Thyroid gland (tissue), 4 donors: Measurements from ENCODE around the gene NKX1-1. TPM values are rescaled to one million over a fixed set of nuclear protein-coding genes. Genes with fewer than 3 reads are reported as not detected.

Experiments used
- DNase-seq, 2 donors: peaks; one replicate each; pipeline ENCODE4 v3.0.0-alpha.2; 2019
- H3K27ac ChIP-seq, 3 donors: fragments of 200-600 bp; sonication (generic); 1 replicate in 2 of 3; 2 replicates in 1 of 3; pipeline ENCODE4 v1.5.1; 2016 to 2019; ENCODE audit warnings: mild to moderate bottlenecking in 1 of 3, moderate library complexity in 1 of 3
- H3K27me3 ChIP-seq: fragments of 200-600 bp; sonication (generic); one replicate; pipeline ENCODE4 v1.5.1; 2019
- H3K36me3 ChIP-seq, 2 donors: fragments of 200-600 bp; sonication (generic); one replicate each; pipeline ENCODE4 v1.5.1; 2016 to 2019
- H3K4me1 ChIP-seq, 2 donors: fragments of 200-600 bp; sonication (generic); one replicate each; pipeline ENCODE4 v1.5.1; 2017 to 2019
- H3K4me3 ChIP-seq, 3 donors: fragments of 200-600 bp; sonication (generic); replicated peaks in 1 of 3; 1 replicate in 2 of 3; 2 replicates in 1 of 3; pipeline ENCODE4 v1.5.1; 2016; ENCODE audit warnings: mild to moderate bottlenecking in 1 of 3
- H3K9me3 ChIP-seq: fragments of 200-600 bp; sonication (generic); one replicate; pipeline ENCODE4 v1.5.1; 2017
- POLR2A ChIP-seq, 2 donors: fragments of 450-650 bp; IDR thresholded peaks; one replicate each; pipeline ENCODE4 v1.6.1; 2017; ENCODE audit warnings: antibody characterized with exemption in 2 of 2, mild to moderate bottlenecking in 2 of 2, moderate library complexity in 1 of 2
- WGBS, 2 donors: methylation state at CpG; one replicate each; pipeline ENCODE4 v1.1.5; 2017; 5-methylcytosine and 5-hydroxymethylcytosine counted together
- intact Hi-C: fragments of 100-400 bp; cut with DNase I; formaldehyde crosslinking; loops from one replicate; pipeline ENCODE4 v1.15.1; 2023
- total RNA-seq, 4 donors: library from RNA; depleted of rRNA; stranded (reverse); fragments of >200 nt; gene quantifications; one replicate each; pipeline ENCODE4 v1.2.3, GENCODE V29; 2016
- TF ChIP-seq, protein P1 (sequence below), 6 experiments: fragments of 200-600 bp in 3 of 6; fragments of 450-650 bp in 3 of 6; sonication (generic) in 3 of 6; IDR thresholded peaks; one replicate each; pipeline ENCODE4 v1.5.1; 2016 to 2019; ENCODE audit warnings: antibody characterized with exemption in 6 of 6, mild to moderate bottlenecking in 2 of 6, inconsistent platforms in 1 of 6, moderate library complexity in 1 of 6

NKX1-1 gene
- total RNA-seq, 4 donors from 2014 or later: not detected

DNA sequence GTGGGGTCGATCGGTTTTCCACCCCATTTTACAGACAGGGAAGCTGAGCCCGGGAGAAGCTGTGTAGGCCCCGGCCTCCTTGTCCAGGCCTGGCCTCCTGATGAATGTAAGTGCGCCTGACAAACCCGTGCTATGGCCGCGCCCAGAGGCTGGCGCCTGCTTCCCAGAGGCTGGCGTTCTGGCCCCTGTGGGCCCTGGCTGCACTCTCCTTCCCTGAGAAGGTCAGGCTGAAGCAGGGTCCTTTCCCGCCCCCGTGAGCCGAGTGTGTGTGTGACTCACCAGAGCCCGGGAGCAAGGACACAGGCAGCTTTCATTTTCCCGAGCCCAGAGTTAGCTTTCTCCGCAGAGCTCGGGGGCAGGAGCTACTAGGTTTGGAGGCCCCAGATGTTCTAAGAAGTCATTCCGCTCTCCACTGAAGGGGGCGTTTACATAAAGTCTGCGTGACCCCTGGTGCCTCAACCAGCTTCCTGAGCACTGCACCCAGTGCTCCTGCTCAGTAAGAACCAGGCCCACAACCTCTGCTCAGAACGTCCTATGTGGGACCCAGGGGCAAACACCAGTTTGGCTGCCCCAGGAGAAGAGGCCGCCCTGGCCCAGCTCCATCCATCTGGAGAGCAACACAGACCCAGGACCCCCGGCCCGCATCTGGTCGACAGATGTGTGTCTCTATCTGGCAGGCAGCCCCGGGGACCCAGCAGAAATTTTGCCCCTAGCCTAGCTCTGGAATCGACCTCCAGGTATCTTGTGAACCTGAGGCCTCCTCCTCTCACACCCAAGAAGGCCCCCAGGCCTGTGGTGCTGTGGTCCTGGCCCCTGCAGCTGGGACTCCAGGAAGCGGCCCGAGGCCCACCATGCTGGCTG, 45.6 kb downstream of the NKX1-1 start:
- 85 to 94% methylated on average over 18 to 25 of the region's 29 CpGs for WGBS, 2 donors
- Histone ChIP-seq H3K27ac (no peak overlapping the region), H3K9me3 (no peaks in the 10 kb centered on the region), H3K27me3 (no peaks in the 10 kb centered on the region), H3K36me3 (no peaks in the 10 kb centered on the region), H3K4me3 (no peak overlapping the region), H3K4me1 (no peaks in the 10 kb centered on the region)
- DNase-seq: no peak
- intact Hi-C loops: no loop called here
- TF ChIP-seq, protein P1, sequence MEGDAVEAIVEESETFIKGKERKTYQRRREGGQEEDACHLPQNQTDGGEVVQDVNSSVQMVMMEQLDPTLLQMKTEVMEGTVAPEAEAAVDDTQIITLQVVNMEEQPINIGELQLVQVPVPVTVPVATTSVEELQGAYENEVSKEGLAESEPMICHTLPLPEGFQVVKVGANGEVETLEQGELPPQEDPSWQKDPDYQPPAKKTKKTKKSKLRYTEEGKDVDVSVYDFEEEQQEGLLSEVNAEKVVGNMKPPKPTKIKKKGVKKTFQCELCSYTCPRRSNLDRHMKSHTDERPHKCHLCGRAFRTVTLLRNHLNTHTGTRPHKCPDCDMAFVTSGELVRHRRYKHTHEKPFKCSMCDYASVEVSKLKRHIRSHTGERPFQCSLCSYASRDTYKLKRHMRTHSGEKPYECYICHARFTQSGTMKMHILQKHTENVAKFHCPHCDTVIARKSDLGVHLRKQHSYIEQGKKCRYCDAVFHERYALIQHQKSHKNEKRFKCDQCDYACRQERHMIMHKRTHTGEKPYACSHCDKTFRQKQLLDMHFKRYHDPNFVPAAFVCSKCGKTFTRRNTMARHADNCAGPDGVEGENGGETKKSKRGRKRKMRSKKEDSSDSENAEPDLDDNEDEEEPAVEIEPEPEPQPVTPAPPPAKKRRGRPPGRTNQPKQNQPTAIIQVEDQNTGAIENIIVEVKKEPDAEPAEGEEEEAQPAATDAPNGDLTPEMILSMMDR (IDR thresholded peaks at IDR 0.05): no peak
- TF ChIP-seq POLR2A (IDR thresholded peaks at IDR 0.05): no peak

DNA sequence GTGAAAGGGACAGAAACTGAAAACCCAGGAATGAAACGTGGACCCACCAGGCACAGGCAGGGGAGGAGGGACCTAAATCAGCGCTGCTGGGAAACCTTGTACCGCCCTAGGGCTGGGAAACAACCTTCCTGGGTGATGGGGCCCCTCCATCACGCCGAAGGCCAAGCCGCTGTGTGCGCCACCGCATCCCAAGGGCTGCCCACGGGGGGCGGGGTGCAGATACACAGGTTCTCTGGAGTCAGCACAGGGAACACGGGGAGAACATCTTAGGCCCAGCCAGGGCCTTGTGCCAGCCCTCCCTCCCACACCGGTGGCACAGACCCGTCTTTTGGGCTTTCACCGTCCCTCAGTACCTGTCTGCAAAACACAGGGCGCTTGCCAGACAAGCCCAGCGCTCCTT, 46.3 kb downstream of the NKX1-1 start:
- TF ChIP-seq, protein P1 (IDR thresholded peaks at IDR 0.05): no peak
- TF ChIP-seq POLR2A (IDR thresholded peaks at IDR 0.05): no peak
- Histone ChIP-seq H3K9me3 (no peaks in the 10 kb centered on the region), H3K36me3 (peaks cover 5 to 6% of the 10 kb centered on the region in 2 donors), H3K4me1 (no peaks in the 10 kb centered on the region), H3K4me3 (no peak overlapping the region), H3K27me3 (no peaks in the 10 kb centered on the region), H3K27ac (no peak overlapping the region)
- 92% methylated on average over 15 to 16 of the region's 16 CpGs for WGBS, 2 donors
- DNase-seq: no peak
- intact Hi-C loops: loop anchor here (10.0 kb wide), 2 partner anchors 195 to 365 kb away; partner anchors contain the start of genes TACC3 and TMEM129

DNA sequence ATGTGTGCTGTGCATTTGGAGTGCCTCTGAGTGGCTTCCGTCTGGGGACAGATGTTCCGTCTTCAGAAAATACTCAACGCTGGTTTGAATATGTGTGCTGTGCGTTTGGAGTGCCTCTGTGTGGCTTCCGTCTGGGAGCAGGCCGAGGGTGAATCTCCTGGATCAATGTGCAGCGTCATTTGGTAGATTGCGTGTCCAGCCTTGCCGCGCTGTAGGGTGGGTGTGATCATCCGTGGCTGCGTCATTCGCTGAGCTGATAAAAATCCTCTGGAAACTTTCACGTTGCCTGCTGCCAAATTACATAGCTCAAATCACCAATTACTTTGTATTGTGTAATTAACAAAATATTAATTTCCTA, 47.1 kb downstream of the NKX1-1 start:
- intact Hi-C loops: loop anchor here (10.0 kb wide), 2 partner anchors 194 to 366 kb away; partner anchors contain the start of genes TACC3 and TMEM129
- no peak overlapping the region for H3K4me3 ChIP-seq
- TF ChIP-seq POLR2A (IDR thresholded peaks at IDR 0.05): no peak
- TF ChIP-seq, protein P1 (IDR thresholded peaks at IDR 0.05): no peak
- no peaks in the 10 kb centered on the region for H3K4me1 ChIP-seq
- H3K27ac ChIP-seq: no peak overlapping the region
- WGBS, 2 donors: 82 to 90% methylated on average over 14 of the region's 14 CpGs
- no peaks in the 10 kb centered on the region for H3K9me3 ChIP-seq
- DNase-seq: no peak
- no peaks in the 10 kb centered on the region for H3K27me3 ChIP-seq
- peaks cover 7 to 8% of the 10 kb centered on the region in 2 donors for H3K36me3 ChIP-seq

DNA sequence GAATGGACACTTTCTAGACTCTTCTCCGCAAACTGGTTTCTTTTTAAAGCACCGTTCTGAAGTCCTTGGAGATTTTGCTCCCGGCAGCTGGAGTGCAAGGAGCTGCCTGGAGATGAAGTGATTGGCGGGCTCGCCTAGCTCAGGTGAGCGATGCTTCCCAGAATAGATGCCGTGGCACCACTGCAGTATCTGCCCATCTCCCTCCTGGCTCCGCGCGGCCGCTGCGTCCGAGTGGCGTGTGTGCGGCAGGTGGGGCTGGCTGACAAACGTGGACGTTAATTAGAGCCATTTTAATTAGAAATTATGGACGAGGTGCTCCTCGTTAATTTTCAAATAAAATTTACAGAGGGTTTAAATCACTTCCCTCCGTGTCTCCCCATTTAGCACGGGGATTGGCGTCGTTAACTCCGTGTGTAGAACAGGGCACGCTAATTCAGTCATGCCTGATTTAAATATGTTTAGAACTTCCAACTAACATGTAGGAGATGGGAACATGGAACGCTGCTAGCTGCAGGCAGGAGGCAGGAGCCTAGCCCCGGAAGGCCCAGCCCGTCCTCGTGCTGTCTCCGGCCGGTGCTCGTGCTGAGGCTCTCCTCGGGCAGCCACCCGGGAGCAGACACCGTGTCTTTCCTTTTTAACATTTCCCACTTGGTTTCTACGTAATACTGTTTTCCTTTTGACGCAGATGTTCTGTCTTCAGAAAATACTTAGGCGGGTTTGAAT, 47.7 kb downstream of the NKX1-1 start:
- Histone ChIP-seq H3K27me3 (no peaks in the 10 kb centered on the region), H3K27ac (no peak overlapping the region), H3K4me3 (no peak overlapping the region), H3K9me3 (no peaks in the 10 kb centered on the region), H3K36me3 (peaks cover 7 to 8% of the 10 kb centered on the region in 2 donors), H3K4me1 (no peaks in the 10 kb centered on the region)
- intact Hi-C loops: loop anchor here (10.0 kb wide), 2 partner anchors 194 to 366 kb away; partner anchors contain the start of genes TACC3 and TMEM129
- 93 to 94% methylated on average over 37 to 38 of the region's 38 CpGs for WGBS, 2 donors
- DNase-seq: no peak
- TF ChIP-seq, protein P1 (IDR thresholded peaks at IDR 0.05): no peak
- no peak for TF ChIP-seq POLR2A (IDR thresholded peaks at IDR 0.05)
